H1 (cell line): ENCODE data around the gene SPATA31E1. TPM values are rescaled to one million over a fixed set of nuclear protein-coding genes. Genes with fewer than 3 reads are reported as not detected.

Experiments used
- CTCF ChIA-PET: fragments of 300-600 bp; sonication (Branson Sonifier 250); formaldehyde crosslinking; loops from one replicate; lab custom pipeline; 2021; ENCODE audit not compliant: partially characterized antibody; lab: Charles Lee
- POLR2A ChIA-PET: fragments of 300-600 bp; sonication (Branson Sonifier 250); formaldehyde crosslinking; loops from one replicate; lab custom pipeline; 2021; ENCODE audit warnings: inconsistent platforms; ENCODE audit not compliant: partially characterized antibody; lab: Charles Lee
- DNase-seq, 2 experiments: peaks; one replicate each; pipeline versions ENCODE4 v3.0.0 to v3.0.0-alpha.2; 2010 to 2022; ENCODE audit warnings: low spot score in 2 of 2, low read depth in 1 of 2, mixed read lengths in 1 of 2
- FAIRE-seq: peaks from 2 replicates; lab custom pipeline; 2011; peaks lifted over from hg19 to GRCh38; lab: Jason Lieb, UNC
- H2AFZ ChIP-seq: 2 replicates; pipeline ENCODE4 v1.8.1; 2012; ENCODE audit warnings: low read length, inconsistent platforms
- H2AK5ac ChIP-seq: 2 replicates; pipeline ENCODE4 v1.6.1; 2013; ENCODE audit warnings: low read depth, low read length
- H2BK120ac ChIP-seq: replicated peaks from 2 replicates; pipeline ENCODE3; 2013; ENCODE audit warnings: low read depth, low read length, inconsistent platforms
- H2BK12ac ChIP-seq: 2 replicates; pipeline ENCODE4 v1.6.1; 2013; ENCODE audit warnings: low read depth, low read length
- H2BK15ac ChIP-seq: 2 replicates; pipeline ENCODE4 v1.6.1; 2013; ENCODE audit warnings: low read length
- H2BK20ac ChIP-seq: 2 replicates; pipeline ENCODE4 v1.6.1; 2013; ENCODE audit warnings: low read length
- H2BK5ac ChIP-seq: 2 replicates; pipeline ENCODE4 v1.6.1; 2013; ENCODE audit warnings: low read depth, low read length
- H3K14ac ChIP-seq: 2 replicates; pipeline ENCODE4 v1.6.1; 2013; ENCODE audit warnings: inconsistent platforms; ENCODE audit not compliant: insufficient read length
- H3K18ac ChIP-seq: 2 replicates; pipeline ENCODE4 v1.6.1; 2013; ENCODE audit warnings: low read length; ENCODE audit errors: extremely low read depth
- H3K23ac ChIP-seq: 2 replicates; pipeline ENCODE4 v1.6.1; 2013; ENCODE audit warnings: inconsistent platforms; ENCODE audit not compliant: insufficient read length
- H3K23me2 ChIP-seq: 2 replicates; pipeline ENCODE4 v1.6.1; 2013; ENCODE audit warnings: low read depth, low read length
- H3K27ac ChIP-seq: 2 replicates; pipeline ENCODE4 v1.6.1; 2011; ENCODE audit warnings: low read depth, low read length, inconsistent platforms
- H3K27me3 ChIP-seq, 4 experiments: replicated peaks in 1 of 4; 1 replicate in 1 of 4; 2 replicates in 3 of 4; pipeline versions ENCODE4 v1.6.1 to v1.8.1; 2011 to 2013; ENCODE audit warnings: low read length in 3 of 4, mild to moderate bottlenecking in 3 of 4, inconsistent platforms in 2 of 4, mixed read lengths in 2 of 4, moderate library complexity in 1 of 4; ENCODE audit not compliant: control insufficient read depth in 3 of 4, insufficient read depth in 3 of 4; ENCODE audit errors: extremely low read depth in 1 of 4
- H3K36me3 ChIP-seq, 4 experiments: 2 replicates each; pipeline versions ENCODE4 v1.6.1 to v1.8.1; 2011 to 2013; ENCODE audit warnings: mild to moderate bottlenecking in 4 of 4, low read length in 3 of 4, moderate library complexity in 2 of 4, control low read depth in 1 of 4, inconsistent platforms in 1 of 4; ENCODE audit not compliant: insufficient read depth in 4 of 4, control insufficient read depth in 2 of 4
- H3K4ac ChIP-seq: replicated peaks from 2 replicates; pipeline ENCODE3; 2013; ENCODE audit warnings: low read length, low read depth, mixed read lengths, inconsistent platforms; ENCODE audit not compliant: insufficient read length
- H3K4me1 ChIP-seq, 4 experiments: replicated peaks in 1 of 4; 1 replicate in 1 of 4; 2 replicates in 3 of 4; pipeline versions ENCODE4 v1.6.1 to v1.8.1; 2011 to 2013; ENCODE audit warnings: low read length in 3 of 4, inconsistent platforms in 2 of 4, mixed read lengths in 1 of 4; ENCODE audit not compliant: insufficient read depth in 4 of 4, control insufficient read depth in 3 of 4
- H3K4me2 ChIP-seq, 2 experiments: 2 replicates each; pipeline versions ENCODE4 v1.6.1 to v1.8.1; 2011 to 2013; ENCODE audit warnings: low read depth in 2 of 2, low read length in 2 of 2, control low read depth in 1 of 2, inconsistent platforms in 1 of 2, mild to moderate bottlenecking in 1 of 2; ENCODE audit not compliant: insufficient read depth in 1 of 2
- H3K4me3 ChIP-seq, 4 experiments: fragments of 200-600, 300-600 bp in 1 of 4; sonication (generic), shearing (Covaris generic), sonication (Bioruptor Twin) in 1 of 4; 2 replicates each; pipeline versions ENCODE4 v1.5.1 to v1.8.1; 2011 to 2016; ENCODE audit warnings: low read length in 4 of 4, low read depth in 3 of 4, control low read depth in 2 of 4, inconsistent platforms in 2 of 4, mild to moderate bottlenecking in 2 of 4, mixed read lengths in 1 of 4, moderate library complexity in 1 of 4; ENCODE audit not compliant: insufficient read depth in 2 of 4; ENCODE audit errors: extremely low read depth in 1 of 4
- H3K56ac ChIP-seq: replicated peaks from 2 replicates; pipeline ENCODE3; 2013; ENCODE audit warnings: low read depth, mild to moderate bottlenecking, mixed read lengths, low read length, inconsistent platforms; ENCODE audit not compliant: insufficient read length
- H3K79me1 ChIP-seq: 2 replicates; pipeline ENCODE4 v1.6.1; 2013; ENCODE audit warnings: low read depth, low read length, control low read depth
- H3K79me2 ChIP-seq, 2 experiments: 2 replicates each; pipeline versions ENCODE4 v1.6.1 to v1.8.1; 2012 to 2013; ENCODE audit warnings: low read length in 2 of 2, mild to moderate bottlenecking in 2 of 2, inconsistent platforms in 1 of 2; ENCODE audit not compliant: insufficient read depth in 2 of 2, control insufficient read depth in 1 of 2
- H3K9ac ChIP-seq, 4 experiments: replicated peaks in 1 of 4; 1 replicate in 1 of 4; 2 replicates in 3 of 4; pipeline versions ENCODE4 v1.6.1 to v1.8.1; 2011 to 2013; ENCODE audit warnings: low read depth in 3 of 4, low read length in 3 of 4, control low read depth in 2 of 4, mild to moderate bottlenecking in 2 of 4, moderate library complexity in 2 of 4, inconsistent platforms in 1 of 4; ENCODE audit errors: extremely low read depth in 1 of 4
- H3K9me3 ChIP-seq, 2 experiments: 2 replicates each; pipeline versions ENCODE4 v1.6.1 to v1.8.1; 2012 to 2013; ENCODE audit warnings: mild to moderate bottlenecking in 2 of 2, moderate library complexity in 2 of 2, control low read depth in 1 of 2, inconsistent platforms in 1 of 2, low read depth in 1 of 2, low read length in 1 of 2, mixed read lengths in 1 of 2; ENCODE audit not compliant: insufficient read depth in 2 of 2
- H4K20me1 ChIP-seq, 2 experiments: replicated peaks in 1 of 2; 2 replicates each; pipeline versions ENCODE3 to v1.8.1; 2011 to 2013; ENCODE audit warnings: inconsistent platforms in 2 of 2, low read length in 2 of 2, mild to moderate bottlenecking in 1 of 2; ENCODE audit not compliant: insufficient read depth in 2 of 2, control insufficient read depth in 1 of 2
- H4K5ac ChIP-seq: 2 replicates; pipeline ENCODE4 v1.6.1; 2013; ENCODE audit warnings: low read length, low read depth, mixed read lengths, inconsistent platforms; ENCODE audit not compliant: insufficient read length
- H4K8ac ChIP-seq: 2 replicates; pipeline ENCODE4 v1.8.0; 2013; ENCODE audit warnings: mild to moderate bottlenecking, moderate library complexity, low read length, inconsistent platforms; ENCODE audit not compliant: insufficient read depth; ENCODE audit errors: extremely low read depth
- H4K91ac ChIP-seq: replicated peaks from 2 replicates; pipeline ENCODE3; 2013; ENCODE audit warnings: low read length, mixed read lengths, inconsistent platforms; ENCODE audit not compliant: insufficient read length
- EGR1 ChIP-seq: IDR thresholded peaks from 2 replicates; pipeline ENCODE4 v1.6.1; 2011; ENCODE audit warnings: low read depth, low read length, borderline replicate concordance
- KDM4A ChIP-seq: IDR thresholded peaks from one replicate; pipeline ENCODE4 v1.7.1; 2012; ENCODE audit warnings: low read depth, mild to moderate bottlenecking, moderate library complexity, low read length, inconsistent platforms; ENCODE audit not compliant: severe bottlenecking
- RFX5 ChIP-seq: IDR thresholded peaks from 2 replicates; pipeline ENCODE4 v1.6.1; 2011; ENCODE audit warnings: low read depth, low read length, improper control_type of control experiment, borderline replicate concordance
- SIRT6 ChIP-seq: IDR thresholded peaks from one replicate; pipeline ENCODE4 v1.7.1; 2012; ENCODE audit warnings: low read length, inconsistent platforms
- SP1 ChIP-seq: IDR thresholded peaks from 2 replicates; pipeline ENCODE4 v1.6.1; 2011; ENCODE audit warnings: low read depth, low read length
- SP2 ChIP-seq: IDR thresholded peaks from 2 replicates; pipeline ENCODE4 v1.6.1; 2012; ENCODE audit warnings: mild to moderate bottlenecking, low read length, inconsistent platforms
- TCF12 ChIP-seq: IDR thresholded peaks from 2 replicates; pipeline ENCODE4 v1.6.1; 2011; ENCODE audit warnings: low read depth, mild to moderate bottlenecking, low read length
- ZNF274 ChIP-seq: IDR thresholded peaks from 2 replicates; pipeline ENCODE4 v1.7.0; 2012; ENCODE audit warnings: low read length, borderline replicate concordance; ENCODE audit errors: extremely low read depth
- WGBS, 2 experiments: shearing (Covaris generic) in 1 of 2; methylation state at CpG; one replicate each; pipeline versions ENCODE4 v1.1.6 to v1.1.7; 2013 to 2015; ENCODE audit warnings: low lambda C conversion rate in 2 of 2, mixed read lengths in 2 of 2, inconsistent platforms in 1 of 2, low coverage in 1 of 2, missing lambda C conversion rate in 1 of 2; ENCODE audit not compliant: insufficient replicate concordance in 2 of 2, insufficient coverage in 1 of 2, insufficient read length in 1 of 2; ENCODE audit errors: extremely low coverage in 1 of 2, missing lambda C conversion rate in 1 of 2; 5-methylcytosine and 5-hydroxymethylcytosine counted together
- polyA plus RNA-seq, 7 experiments: library from polyadenylated mRNA; depleted of rRNA in 3 of 7; stranded (reverse) in 5 of 7; unstranded in 2 of 7; fragments of >200 nt in 5 of 7; fragments of 200-250 nt in 2 of 7; gene quantifications; 1 replicate in 5 of 7; 2 replicates in 1 of 7; 4 replicates in 1 of 7; pipeline versions ENCODE4 v1.2.1 to v1.2.3, GENCODE V29; 2011 to 2013; ENCODE audit warnings: missing spikeins in 2 of 7, mixed read lengths in 2 of 7
- total RNA-seq: library from RNA; stranded (reverse); fragmentation: NEBNext Ultra II Directional; extraction: Animal tissue kit (Norgen Biotek cat#: 25700); gene quantifications from 2 replicates; pipeline ENCODE4 v1.2.1, GENCODE V29; 2021
- TF ChIP-seq, protein P1 (sequence below), 3 experiments: IDR thresholded peaks; 1 replicate in 2 of 3; 2 replicates in 1 of 3; pipeline versions ENCODE4 v1.5.1 to v1.6.1; 2011; ENCODE audit warnings: low read length in 3 of 3, mild to moderate bottlenecking in 3 of 3, inconsistent platforms in 2 of 3, low read depth in 1 of 3, moderate library complexity in 1 of 3; ENCODE audit not compliant: insufficient read depth in 1 of 3; ENCODE audit errors: control extremely low read depth in 1 of 3

The SPATA31E1 gene
- total and polyA plus RNA-seq, 2 of the 8 experiments (the other 6 are each of a cell fraction or from before 2014, with no cell fraction given): 0.05 to 0.09 TPM

DNA sequence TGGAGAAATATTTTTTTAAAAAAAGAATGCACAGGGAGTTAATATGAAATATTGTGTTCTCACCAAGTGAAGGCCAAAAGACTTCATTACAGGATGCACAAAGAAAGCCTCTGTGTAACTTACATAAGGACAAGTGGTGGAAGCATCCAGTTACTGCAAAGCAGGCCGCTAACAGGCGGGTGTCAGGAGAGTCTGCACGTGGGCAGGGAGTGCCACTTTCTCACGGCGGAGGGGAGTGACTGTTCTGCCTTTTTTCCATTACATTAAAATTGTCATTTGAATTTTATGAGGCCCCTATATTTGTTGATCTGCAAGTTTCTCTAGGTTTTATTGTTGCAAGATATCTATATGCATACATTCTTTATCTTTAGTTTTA is 28.1 kb upstream of the SPATA31E1 start:
- Histone ChIP-seq H3K79me1 (no peaks in the 10 kb centered on the region), H2BK20ac (no peak overlapping the region), H3K36me3 (no peaks in the 10 kb centered on the region), H4K91ac (no peak overlapping the region), H3K4me1 (peaks cover 0 to 5% (median 0%) of the 10 kb centered on the region in 4 experiments; a peak in 3 of 7 replicates), H3K27me3 (no peaks in the 10 kb centered on the region; a peak in 1 of 7 replicates), H3K9me3 (peaks cover 5 to 19% of the 10 kb centered on the region in 2 experiments; a peak in 1 of 4 replicates), H3K23me2 (no peaks in the 10 kb centered on the region), H2BK12ac (no peak overlapping the region), H4K8ac (no peak overlapping the region), H2BK5ac (no peak overlapping the region), H3K56ac (no peak overlapping the region), H2AFZ (no peak overlapping the region), H2AK5ac (no peak overlapping the region), H3K4me2 (no peak overlapping the region), H3K18ac (no peak overlapping the region), H3K4ac (no peak overlapping the region), H2BK120ac (no peak overlapping the region), H3K14ac (no peak overlapping the region), H2BK15ac (no peak overlapping the region), H3K9ac (no peak overlapping the region), H3K4me3 (no peak overlapping the region), H3K23ac (no peak overlapping the region), H3K79me2 (no peaks in the 10 kb centered on the region), H3K27ac (no peak overlapping the region), H4K20me1 (no peaks in the 10 kb centered on the region), H4K5ac (no peak overlapping the region)
- 76% methylated on average over 5 of the region's 5 CpGs; no CpG with 5 or more reads in 1 of the 2 experiments for WGBS, 2 experiments
- no peak for TF ChIP-seq KDM4A
- no peak for TF ChIP-seq SP1
- no peak for TF ChIP-seq SIRT6
- no peak for TF ChIP-seq EGR1
- TF ChIP-seq RFX5: no peak
- TF ChIP-seq ZNF274: no peak
- TF ChIP-seq SP2: no peak
- TF ChIP-seq, protein P1, sequence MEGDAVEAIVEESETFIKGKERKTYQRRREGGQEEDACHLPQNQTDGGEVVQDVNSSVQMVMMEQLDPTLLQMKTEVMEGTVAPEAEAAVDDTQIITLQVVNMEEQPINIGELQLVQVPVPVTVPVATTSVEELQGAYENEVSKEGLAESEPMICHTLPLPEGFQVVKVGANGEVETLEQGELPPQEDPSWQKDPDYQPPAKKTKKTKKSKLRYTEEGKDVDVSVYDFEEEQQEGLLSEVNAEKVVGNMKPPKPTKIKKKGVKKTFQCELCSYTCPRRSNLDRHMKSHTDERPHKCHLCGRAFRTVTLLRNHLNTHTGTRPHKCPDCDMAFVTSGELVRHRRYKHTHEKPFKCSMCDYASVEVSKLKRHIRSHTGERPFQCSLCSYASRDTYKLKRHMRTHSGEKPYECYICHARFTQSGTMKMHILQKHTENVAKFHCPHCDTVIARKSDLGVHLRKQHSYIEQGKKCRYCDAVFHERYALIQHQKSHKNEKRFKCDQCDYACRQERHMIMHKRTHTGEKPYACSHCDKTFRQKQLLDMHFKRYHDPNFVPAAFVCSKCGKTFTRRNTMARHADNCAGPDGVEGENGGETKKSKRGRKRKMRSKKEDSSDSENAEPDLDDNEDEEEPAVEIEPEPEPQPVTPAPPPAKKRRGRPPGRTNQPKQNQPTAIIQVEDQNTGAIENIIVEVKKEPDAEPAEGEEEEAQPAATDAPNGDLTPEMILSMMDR (IDR thresholded peaks at IDR 0.05; ENCODE audit: control extremely low read depth in 1 of 3, insufficient read depth in 1 of 3, low read depth in 1 of 3, low read length in 3 of 3): no peak
- TF ChIP-seq TCF12: no peak
- FAIRE-seq: no peak
- CTCF ChIA-PET: interaction anchor here (1.1 kb wide), 1 partner anchor 9 kb away, joined by 3 read pairs; no protein-coding TSS in a partner anchor
- DNase-seq: no peak
- POLR2A ChIA-PET: no interaction called here
